ENCODE measurements around the gene GRM4.
A peak's percentile ranks its signal among the peaks of the same experiment; 100 is the strongest.

Gene GRM4

DNA sequence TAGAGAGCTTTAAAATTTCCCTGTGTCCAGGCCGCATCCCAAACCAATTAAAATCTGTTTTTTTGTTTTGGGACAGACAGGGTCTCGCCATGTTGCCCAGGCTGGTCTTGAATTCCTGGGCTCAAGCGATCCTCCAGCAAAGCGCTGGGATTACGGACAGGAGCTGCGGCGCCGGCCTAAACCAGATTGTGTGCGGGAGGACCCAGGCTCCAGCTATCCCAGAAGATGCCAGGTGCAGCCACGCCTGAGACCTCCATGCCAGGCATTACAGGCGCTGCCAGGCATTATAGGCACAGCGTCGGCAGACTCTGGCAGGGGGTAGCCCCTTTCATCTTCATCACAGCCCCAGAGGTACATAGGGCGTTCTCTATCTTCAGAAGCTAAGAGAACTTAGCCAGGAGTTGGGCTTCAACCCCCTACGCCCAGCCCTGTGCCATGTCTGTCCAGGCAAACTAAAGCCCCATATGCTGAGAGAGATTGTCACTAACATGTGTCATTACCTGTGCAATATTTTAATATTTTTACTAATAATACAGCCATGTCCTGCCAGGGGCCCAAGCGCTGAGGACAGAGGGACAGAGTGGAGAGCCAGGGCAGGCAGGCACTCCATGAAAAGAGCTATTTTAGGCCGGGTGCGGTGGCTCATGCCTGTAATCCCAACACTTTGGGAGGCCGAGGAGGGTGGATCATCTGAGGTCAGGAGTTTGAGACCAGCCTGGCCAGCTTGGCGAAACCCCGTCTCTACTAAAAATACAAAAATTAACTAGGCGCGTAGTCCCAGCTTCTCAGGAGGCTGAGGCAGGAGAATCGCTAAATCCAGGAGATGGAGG, 9.8 kb upstream of the GRM4 start:
- no peak for FAIRE-seq
- TF ChIP-seq, protein P1, sequence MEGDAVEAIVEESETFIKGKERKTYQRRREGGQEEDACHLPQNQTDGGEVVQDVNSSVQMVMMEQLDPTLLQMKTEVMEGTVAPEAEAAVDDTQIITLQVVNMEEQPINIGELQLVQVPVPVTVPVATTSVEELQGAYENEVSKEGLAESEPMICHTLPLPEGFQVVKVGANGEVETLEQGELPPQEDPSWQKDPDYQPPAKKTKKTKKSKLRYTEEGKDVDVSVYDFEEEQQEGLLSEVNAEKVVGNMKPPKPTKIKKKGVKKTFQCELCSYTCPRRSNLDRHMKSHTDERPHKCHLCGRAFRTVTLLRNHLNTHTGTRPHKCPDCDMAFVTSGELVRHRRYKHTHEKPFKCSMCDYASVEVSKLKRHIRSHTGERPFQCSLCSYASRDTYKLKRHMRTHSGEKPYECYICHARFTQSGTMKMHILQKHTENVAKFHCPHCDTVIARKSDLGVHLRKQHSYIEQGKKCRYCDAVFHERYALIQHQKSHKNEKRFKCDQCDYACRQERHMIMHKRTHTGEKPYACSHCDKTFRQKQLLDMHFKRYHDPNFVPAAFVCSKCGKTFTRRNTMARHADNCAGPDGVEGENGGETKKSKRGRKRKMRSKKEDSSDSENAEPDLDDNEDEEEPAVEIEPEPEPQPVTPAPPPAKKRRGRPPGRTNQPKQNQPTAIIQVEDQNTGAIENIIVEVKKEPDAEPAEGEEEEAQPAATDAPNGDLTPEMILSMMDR (IDR thresholded peaks at IDR 0.05; ENCODE audit: insufficient read depth, missing control alignments) = no peak
- DNase-seq (ENCODE audit: insufficient read length, low spot score) = peak; percentile 11

DNA sequence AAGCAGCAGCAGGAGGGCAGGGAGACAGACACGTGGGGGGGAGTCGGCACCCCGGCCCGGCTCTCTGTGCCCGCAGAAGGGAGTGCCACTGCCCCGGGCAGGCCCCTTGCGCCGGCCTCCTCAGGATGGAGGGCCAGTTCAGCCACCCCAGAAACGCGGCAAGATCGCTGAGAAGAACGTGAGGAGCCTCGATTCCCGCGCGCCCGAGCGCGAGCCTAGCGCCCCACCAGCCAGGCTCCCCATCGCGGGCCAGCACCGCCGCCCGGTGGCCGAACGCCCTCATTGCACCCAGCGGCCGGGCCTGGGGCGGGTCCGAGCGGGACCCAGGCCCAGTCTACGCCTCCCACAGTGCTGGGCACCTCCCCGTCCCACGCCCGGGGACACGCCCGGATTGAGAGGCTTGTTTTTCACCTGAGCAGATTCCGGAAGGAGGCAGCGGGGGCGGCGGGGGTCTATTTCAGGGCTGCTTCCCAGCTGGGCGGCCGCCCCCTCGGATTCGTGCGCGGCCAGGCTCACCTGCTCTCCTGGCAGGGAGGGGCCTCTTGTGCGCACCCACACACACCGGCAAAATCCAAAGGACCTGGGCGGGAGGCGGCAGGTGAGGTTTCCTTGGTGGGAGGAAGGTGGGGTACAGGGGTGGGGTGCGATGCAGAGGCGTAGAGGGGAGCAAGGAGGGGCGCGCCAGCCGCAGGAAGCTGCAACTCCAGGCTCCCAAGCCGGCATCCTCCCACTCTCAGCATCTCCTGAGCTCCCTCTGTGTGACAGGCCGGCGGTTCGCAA, 9.0 kb upstream of the GRM4 start:
- DNase-seq (ENCODE audit: insufficient read length, low spot score) = peak; percentile 90
- no peak for FAIRE-seq
- TF ChIP-seq, protein P1 (IDR thresholded peaks at IDR 0.05; ENCODE audit: insufficient read depth, missing control alignments) = peak; percentile 82

DNA sequence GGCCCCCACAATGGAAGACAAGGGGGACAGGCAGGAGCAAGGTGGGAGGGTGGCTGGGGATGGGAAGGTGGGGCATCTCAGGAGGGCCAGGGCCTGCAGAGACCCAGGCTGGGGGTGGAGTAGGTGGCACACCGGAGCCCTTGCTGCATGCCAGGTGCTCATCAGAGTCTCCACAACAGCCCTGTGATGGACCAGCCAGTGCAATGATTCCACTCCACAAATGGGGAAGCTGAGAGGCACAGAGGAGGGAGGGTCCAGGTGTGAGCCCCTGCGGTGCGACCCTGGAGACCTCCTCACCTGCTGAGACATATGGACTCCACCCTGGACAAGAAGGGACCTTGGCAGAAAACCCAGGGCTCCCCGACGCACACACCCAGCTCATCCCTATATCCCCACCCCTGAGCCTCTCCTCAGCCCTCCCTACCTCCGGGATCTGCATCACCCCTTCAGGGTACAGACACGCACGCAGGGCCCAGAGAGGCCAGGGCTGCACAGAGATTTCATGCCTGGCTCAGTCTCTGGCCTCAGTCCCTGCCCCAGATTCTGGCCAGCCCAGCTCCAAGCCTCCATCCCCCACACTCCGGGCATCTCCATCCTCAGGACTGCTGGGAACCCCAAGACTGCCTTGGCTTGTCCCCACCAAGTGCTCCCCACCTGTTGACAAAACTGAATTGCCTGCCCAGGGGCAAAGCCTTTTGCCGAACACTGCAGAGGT, 7.1 kb upstream of the GRM4 start:
- TF ChIP-seq, protein P1 (IDR thresholded peaks at IDR 0.05; ENCODE audit: insufficient read depth, missing control alignments) = no peak
- peak; percentile 11 for DNase-seq (ENCODE audit: insufficient read length, low spot score)
- FAIRE-seq = no peak

DNA sequence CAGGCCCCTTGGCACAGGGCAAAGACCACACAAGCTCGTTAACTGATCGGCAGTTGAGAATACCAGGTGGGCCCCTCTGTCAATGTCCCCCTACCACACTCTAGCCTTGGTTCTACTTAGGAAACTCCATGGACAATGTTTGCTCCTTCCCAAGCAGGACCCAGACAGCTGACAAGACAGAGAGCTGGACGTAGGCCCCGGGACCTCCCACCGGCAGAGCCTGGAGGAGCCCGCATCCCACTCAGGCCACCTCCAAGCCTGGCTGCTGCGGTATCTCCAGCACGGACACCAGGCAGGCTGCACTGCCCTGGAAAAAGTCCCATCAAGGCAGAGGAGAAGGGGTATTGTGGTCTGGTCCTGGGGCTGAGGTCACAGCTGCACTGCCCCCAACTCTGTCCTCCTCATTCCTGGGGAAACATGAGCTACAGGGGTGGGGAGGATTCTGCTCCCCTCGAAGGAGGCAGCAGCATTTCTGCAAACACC, 6.2 kb upstream of the GRM4 start:
- FAIRE-seq (no peak), DNase-seq (ENCODE audit: insufficient read length, low spot score) (peak; percentile 14)
- TF ChIP-seq, protein P1 (IDR thresholded peaks at IDR 0.05; ENCODE audit: insufficient read depth, missing control alignments) = no peak

DNA sequence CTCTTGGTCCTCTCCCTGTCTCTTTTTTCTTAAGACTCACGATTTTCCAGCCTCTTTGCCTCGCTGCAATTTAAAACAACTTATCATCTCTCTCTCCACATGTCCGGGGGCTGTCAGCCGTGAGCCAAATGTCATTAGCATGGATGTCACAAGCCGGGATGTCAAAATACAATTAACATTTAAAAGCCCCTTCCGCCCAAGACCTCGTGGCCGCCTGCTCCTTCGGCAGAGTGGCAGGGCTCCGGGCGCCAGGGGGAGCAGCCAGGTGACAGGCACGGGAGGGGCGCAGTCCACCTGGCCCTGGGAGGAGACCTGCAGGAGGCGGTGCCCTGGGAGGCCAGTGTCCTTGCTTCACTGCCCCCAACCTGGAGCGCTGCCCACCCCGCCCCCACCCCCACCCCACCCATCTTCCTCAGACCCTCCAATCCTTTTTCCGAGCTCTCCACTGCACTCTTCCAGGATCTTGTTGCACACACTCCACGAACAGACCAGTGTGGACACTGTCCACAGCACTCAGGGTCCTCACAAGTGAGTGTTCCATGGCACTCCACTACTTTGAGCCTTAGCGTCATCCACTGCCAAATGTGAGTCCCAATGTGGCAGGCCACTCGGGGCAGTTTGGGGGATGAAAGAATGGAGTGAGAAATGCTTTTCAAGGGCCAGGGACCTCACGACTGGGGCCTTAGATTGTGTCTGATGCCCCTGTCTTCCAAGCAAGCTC, 5.6 kb upstream of the GRM4 start:
- peak; percentile 10 for DNase-seq (ENCODE audit: insufficient read length, low spot score)
- TF ChIP-seq, protein P1 (IDR thresholded peaks at IDR 0.05; ENCODE audit: insufficient read depth, missing control alignments) = no peak
- FAIRE-seq = no peak

DNA sequence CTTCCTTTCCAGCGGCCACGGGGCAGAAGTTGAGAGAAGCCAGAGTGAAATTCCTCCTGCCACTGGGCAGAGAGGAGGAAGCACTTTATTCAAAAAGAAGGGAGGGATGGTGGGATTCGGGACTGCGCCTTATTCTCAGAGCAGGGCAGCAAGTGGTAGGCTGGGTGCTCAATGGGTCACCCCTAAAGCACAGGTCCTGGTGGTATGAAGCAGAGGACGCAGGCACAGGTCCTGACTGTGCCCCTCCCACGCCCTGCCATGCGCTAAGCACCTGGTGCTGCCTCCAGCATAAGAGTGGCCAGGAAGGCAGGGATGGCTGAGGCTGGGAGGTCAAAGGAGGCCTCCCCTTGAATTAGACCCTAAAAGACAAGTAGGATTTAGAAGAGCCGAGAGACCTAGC, 4.9 kb upstream of the GRM4 start:
- no peak for FAIRE-seq
- TF ChIP-seq, protein P1 (IDR thresholded peaks at IDR 0.05; ENCODE audit: insufficient read depth, missing control alignments) = no peak
- peak; percentile 11 for DNase-seq (ENCODE audit: insufficient read length, low spot score)

Measured in D721Med (cell line).